Breast epithelium (tissue), 4 donors: ENCODE data around the gene CCDC74A. TPM values are rescaled to one million over a fixed set of nuclear protein-coding genes. Genes with fewer than 3 reads are reported as not detected.
"Not testable (repeated sequence)": the region's sequence is repeated elsewhere in the genome, so short reads cannot be mapped to it uniquely, and the experiment has no call there.

ENCODE experiments used
- DNase-seq, 2 donors: peaks; one replicate each; pipeline ENCODE4 v3.0.0-alpha.2; 2019; ENCODE audit warnings: low spot score in 2 of 2
- H3K27ac ChIP-seq, 2 donors: fragments of 200-600 bp; sonication (generic) in 1 of 2; one replicate each; pipeline ENCODE4 v1.5.1; 2016 to 2019; ENCODE audit warnings: mild to moderate bottlenecking in 1 of 2
- H3K27me3 ChIP-seq, 2 donors: fragments of 200-600 bp; sonication (generic) in 1 of 2; one replicate each; pipeline versions ENCODE4 v1.5.1 to v1.6.0; 2017 to 2019; ENCODE audit warnings: control low read depth in 1 of 2, mild to moderate bottlenecking in 1 of 2
- H3K36me3 ChIP-seq: fragments of 200-600 bp; one replicate; pipeline ENCODE4 v1.5.1; 2019
- H3K4me1 ChIP-seq, 2 donors: fragments of 200-600 bp; sonication (generic); one replicate each; pipeline ENCODE4 v1.5.1; 2016 to 2019; ENCODE audit warnings: control low read depth in 1 of 2
- H3K4me3 ChIP-seq, 3 donors: fragments of 200-600 bp; sonication (generic); 1 replicate in 2 of 3; 2 replicates in 1 of 3; pipeline ENCODE4 v1.5.1; 2016 to 2019; ENCODE audit warnings: mild to moderate bottlenecking in 3 of 3, moderate library complexity in 2 of 3
- H3K9me3 ChIP-seq, 2 donors: fragments of 200-600 bp; sonication (generic) in 1 of 2; one replicate each; pipeline ENCODE4 v1.5.1; 2016 to 2019; ENCODE audit warnings: control low read depth in 1 of 2
- intact Hi-C: fragments of 100-400 bp; cut with DNase I; formaldehyde crosslinking; loops from one replicate; pipeline ENCODE4 v1.15.1; 2023; ENCODE audit warnings: low total_unique reads
- total RNA-seq, 3 donors: library from RNA; depleted of rRNA; stranded (reverse); fragments of >200 nt; gene quantifications; one replicate each; pipeline ENCODE4 v1.1.0, GENCODE V29; 2016

Gene CCDC74A
- total RNA-seq = 100 to 1,000 TPM in 1 of 3 donors, 10 to 100 TPM in 1, 1 to 10 TPM in 1; 8.2 to 100 (median 61.3) TPM

DNA sequence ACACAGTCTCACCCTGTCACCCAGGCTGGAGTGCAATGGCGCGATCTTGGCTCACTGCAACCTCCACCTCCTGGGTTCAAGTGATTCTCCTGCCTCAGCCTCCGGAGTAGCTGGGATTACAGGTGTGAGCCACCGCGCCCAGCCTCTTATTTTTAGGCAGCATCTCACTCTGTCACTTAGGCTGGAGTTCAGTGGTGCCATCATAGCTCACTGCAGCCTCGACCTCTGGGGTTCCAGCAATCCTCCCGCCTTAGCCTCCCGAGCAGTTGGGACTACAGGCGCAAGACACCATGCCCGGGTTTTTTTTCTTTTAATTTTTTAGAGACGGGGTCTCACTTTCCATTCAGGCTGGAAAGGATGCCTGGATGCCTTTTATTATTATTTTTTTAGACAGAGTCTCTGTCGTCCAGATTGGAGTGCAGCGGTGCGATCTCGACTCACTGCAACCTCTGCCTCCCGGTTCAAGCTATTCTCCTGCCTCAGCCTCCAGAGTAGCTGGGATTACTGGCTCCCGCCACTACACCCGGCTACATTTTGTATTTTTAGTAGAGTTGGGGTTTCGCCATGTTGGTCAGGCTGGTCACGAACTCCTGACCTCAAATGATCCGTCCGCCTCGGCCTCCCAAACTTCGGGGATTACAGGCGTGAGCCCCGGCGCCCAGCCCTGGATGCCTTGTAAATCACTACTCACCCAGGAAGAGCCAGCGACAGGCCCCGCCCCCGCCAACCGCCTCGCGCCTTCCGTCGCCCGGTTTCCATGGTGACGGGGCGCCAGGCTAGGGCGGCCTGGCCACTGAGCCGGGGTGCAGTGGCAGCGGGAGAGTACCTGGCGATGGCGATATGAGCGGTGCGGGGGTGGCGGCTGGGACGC is at the start of gene CCDC74A:
TSS of gene CCDC74A (plus strand) at position 758 of the 871 bp plus-strand sequence. CDS start at position 841, 83 bp downstream.
- DNase-seq = peak in 1 of 2 donors; percentile 62

DNA sequence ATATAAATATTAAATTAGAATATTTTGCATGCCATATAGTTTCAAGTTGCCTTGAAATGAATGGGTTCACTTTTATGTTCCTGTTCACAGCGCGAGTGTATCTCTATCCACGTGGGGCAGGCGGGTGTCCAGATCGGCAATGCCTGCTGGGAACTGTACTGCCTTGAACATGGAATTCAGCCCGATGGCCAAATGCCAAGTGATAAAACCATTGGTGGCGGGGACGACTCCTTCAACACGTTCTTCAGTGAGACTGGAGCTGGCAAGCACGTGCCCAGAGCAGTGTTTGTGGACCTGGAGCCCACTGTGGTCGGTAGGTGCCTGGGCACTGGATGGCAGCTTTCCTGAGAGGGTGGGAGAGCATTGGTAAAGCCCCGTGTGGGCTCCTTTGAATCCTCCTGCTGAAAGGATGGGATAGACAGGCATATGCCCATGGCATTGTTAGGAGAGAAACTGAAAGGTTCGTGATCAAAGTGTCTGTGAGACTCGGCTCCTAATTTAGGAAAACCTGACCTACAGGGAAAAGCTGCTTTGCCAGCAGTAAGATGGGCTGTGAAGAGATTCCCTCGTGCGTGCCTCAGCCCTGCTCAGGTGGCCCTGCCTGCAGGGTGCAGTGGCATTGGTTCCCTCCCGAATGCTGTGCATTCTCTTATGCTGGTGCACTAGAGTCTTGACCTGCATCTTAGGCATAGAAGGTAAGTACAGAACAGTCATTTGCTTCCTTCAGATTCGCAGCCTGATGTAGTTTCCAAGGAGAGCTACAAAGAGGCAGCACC is 49.4 kb upstream of the CCDC74A start:
- H3K36me3 ChIP-seq, H3K4me1 ChIP-seq, H3K4me3 ChIP-seq, H3K9me3 ChIP-seq, H3K27ac ChIP-seq, DNase-seq, H3K27me3 ChIP-seq, intact Hi-C loops: not testable (repeated sequence)

More for the DNA sequence above, at the start of gene CCDC74A:
- H3K27me3 ChIP-seq, H3K9me3 ChIP-seq, intact Hi-C loops, H3K4me1 ChIP-seq, H3K36me3 ChIP-seq: not testable (repeated sequence)
- peak within 1 kb of the TSS; percentile 35 to 68 (median 47) for H3K4me3 ChIP-seq
- peak within 1 kb of the TSS; percentile 61 to 77 for H3K27ac ChIP-seq

DNA sequence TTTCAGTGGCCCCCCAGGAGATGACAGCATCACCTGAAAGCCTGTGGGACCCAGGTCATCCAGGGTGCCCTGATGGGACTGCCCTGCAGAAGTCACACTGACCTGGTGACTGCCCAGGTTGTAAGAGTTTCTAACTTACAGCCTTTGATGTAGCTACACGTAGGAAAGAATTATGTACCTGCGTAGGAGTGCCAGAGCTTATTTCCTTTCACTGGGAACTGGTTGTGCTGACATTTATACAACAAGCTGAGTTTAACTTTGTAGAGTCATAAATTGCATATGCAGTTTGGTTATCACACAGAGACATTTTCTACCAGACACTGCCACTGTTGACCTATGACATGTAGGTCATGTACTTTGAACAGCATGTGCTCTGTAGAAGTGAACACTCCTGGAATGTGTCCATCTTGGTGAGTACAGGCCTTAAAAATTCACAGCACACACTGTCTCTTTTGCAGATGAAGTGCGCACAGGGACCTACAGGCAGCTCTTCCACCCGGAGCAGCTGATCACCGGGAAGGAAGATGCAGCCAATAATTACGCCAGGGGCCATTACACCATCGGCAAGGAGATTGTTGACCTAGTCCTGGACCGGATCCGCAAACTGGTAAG is 48.7 kb upstream of the CCDC74A start:
- H3K4me3 ChIP-seq, H3K9me3 ChIP-seq, DNase-seq, H3K4me1 ChIP-seq, H3K27ac ChIP-seq, H3K36me3 ChIP-seq, H3K27me3 ChIP-seq, intact Hi-C loops: not testable (repeated sequence)

DNA sequence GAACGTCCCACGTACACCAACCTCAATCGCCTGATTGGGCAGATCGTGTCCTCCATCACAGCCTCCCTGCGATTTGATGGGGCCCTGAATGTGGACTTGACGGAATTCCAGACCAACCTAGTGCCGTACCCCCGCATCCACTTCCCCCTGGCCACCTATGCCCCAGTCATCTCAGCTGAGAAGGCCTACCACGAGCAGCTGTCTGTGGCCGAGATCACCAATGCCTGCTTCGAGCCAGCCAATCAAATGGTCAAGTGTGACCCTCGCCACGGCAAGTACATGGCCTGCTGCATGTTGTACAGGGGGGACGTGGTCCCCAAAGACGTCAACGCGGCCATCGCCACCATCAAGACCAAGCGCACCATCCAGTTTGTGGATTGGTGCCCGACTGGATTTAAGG is 47.3 kb upstream of the CCDC74A start:
- H3K27me3 ChIP-seq, H3K27ac ChIP-seq, H3K9me3 ChIP-seq, H3K4me3 ChIP-seq, H3K36me3 ChIP-seq, DNase-seq, H3K4me1 ChIP-seq: not testable (repeated sequence)
- intact Hi-C loops = loop anchor here (10.0 kb wide), 1 partner anchor 1296 kb away; the partner anchor contains the start of genes MZT2B and SMPD4

DNA sequence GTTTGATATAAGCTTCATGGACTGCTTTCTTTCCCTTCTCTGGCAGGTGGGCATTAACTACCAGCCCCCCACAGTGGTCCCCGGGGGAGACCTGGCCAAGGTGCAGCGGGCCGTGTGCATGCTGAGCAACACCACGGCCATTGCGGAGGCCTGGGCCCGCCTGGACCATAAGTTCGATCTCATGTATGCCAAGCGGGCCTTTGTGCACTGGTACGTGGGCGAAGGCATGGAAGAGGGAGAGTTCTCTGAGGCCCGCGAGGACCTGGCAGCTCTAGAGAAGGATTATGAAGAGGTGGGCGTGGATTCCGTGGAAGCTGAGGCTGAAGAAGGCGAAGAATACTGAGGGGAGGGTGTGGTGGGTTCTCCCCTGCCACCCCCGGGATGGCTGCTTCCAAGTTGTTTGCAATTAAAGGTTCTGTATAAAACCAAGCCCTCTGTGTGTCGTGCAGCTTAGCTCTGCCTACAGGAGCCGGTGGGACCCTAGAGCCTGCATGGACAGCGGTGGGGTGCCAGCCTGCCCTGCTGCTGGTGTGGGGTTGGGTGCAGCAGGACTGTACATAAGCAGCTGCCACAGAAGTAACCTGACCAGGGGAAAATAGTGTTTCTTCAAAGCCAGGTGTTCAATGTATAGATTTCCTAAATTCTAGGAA is 45.1 kb upstream of the CCDC74A start:
- intact Hi-C loops = loop anchor here (10.0 kb wide), 1 partner anchor 1298 kb away; the partner anchor contains the start of genes MZT2B and SMPD4
- not testable (repeated sequence) for H3K9me3 ChIP-seq, H3K27ac ChIP-seq, H3K36me3 ChIP-seq, DNase-seq, H3K4me3 ChIP-seq, H3K27me3 ChIP-seq, H3K4me1 ChIP-seq

DNA sequence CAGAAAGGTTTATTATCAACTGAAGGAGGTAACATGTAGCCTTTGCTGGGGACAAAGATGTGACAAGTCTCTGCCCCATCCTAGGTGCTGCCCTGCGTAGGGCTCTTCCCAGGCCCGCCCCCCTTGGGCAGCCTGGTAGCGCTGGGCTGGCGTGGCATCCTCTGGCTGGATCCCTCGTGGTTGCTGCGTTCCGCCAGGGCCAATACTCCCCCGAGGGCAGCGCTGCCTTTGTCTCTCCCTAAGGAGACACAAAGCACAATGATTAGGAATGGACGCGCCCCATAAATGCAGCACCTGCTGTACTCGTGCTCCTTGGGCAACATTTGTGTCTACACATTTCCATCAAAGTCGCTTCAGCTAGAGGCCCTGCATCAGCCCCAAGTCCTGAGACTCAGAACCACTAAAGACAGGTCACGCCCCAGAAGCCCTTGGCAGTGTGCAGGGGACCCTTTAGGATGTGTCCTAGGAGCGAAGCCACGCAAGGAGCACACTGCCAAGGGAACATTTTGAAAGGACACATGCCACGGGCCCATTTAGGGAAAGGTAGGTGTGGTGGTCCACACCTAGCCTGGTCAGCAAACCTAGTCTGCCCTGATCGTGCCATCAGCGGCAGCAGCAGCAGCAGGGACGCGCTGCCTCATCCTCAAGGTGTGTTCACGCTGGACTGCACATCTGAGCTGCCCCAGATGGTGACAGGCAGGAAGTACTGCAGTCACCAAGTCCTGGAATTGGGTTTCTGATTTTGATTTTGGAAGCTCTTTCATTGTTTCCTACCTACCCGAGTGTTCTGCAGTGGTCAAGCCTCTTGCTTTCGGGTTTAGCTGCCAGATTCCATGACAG is 43.5 kb upstream of the CCDC74A start:
- not testable (repeated sequence) for H3K27me3 ChIP-seq, H3K4me3 ChIP-seq, H3K9me3 ChIP-seq, DNase-seq, H3K36me3 ChIP-seq, H3K4me1 ChIP-seq, H3K27ac ChIP-seq
- intact Hi-C loops = loop anchor here (10.0 kb wide), 1 partner anchor 1299 kb away; the partner anchor contains the start of genes MZT2B and SMPD4

DNA sequence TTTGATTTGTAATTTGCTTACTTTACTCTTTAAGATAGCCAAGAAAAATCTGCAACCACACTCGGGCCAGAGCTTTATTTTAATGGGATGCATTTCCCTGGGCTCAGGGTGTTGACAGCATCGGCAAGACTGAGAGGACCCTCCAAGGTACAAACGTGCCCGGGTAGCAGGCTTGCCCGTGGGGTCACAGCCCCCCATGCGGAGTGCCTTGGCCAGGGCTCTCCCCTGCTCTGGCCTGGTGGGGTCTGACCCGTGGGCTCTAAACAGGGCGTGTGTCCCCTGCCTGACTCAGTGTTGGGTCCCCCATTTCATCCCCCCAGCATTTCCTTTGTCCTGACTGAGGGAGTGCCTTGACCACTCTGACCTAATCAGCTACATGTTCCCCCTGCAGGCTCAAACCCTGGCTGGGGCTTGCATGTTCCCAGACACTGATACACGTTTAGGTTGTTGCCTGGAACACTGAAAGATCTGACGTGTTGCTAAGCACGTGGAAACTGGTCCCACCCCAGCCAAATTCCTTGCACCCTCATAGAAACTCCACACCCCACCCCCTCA is 42.7 kb upstream of the CCDC74A start:
- H3K36me3 ChIP-seq, H3K9me3 ChIP-seq, H3K4me3 ChIP-seq, H3K4me1 ChIP-seq, H3K27ac ChIP-seq, DNase-seq, H3K27me3 ChIP-seq: not testable (repeated sequence)
- intact Hi-C loops = loop anchor here (10.0 kb wide), 1 partner anchor 1300 kb away; the partner anchor contains the start of genes MZT2B and SMPD4

DNA sequence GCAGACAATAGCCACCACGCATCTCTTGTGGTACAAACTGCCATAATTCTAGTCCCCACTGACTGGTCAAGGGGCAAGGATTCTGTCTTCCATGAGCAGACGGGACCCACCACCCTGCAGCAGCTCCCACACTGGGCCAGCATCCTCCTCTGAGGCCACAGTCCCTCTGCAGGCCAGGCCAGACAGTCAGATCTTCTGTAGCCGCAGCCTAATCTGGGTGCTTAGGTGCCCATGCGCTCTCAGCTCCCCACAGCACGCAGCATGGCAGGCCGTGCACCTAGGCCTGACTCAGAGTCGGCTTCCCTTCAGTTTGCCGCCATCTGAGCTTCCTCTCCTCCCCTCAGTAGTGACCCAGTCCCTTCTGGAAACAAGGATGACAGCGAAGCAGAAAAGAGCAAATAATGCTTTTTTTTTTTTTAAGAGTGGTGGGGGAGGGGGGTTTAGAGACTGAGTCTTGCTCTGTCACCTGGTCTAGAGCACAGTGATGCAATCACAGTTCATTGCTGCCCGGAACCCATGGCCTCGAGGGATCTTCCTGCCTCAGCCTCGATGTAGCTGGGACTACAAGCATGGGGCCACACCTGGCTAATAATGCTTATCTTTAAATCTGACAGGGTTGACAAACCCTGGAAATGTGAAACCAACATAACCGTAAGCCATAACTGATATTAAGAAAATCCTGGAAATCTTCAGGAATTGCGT is 41.3 kb upstream of the CCDC74A start:
- H3K27me3 ChIP-seq, H3K9me3 ChIP-seq, H3K36me3 ChIP-seq, H3K4me3 ChIP-seq, DNase-seq, H3K4me1 ChIP-seq: not testable (repeated sequence)
- intact Hi-C loops = loop anchor here (10.0 kb wide), 1 partner anchor 1302 kb away; the partner anchor contains the start of genes MZT2B and SMPD4
- peak overlapping the region in 1 of 2 donors; percentile 38 for H3K27ac ChIP-seq
